Suprapubic skin (tissue), 4 donors: ENCODE measurements around the gene TCF7L2. TPM values are rescaled to one million over a fixed set of nuclear protein-coding genes. Genes with fewer than 3 reads are reported as not detected.

Experiments used
- DNase-seq, 2 donors: peaks; one replicate each; pipeline ENCODE4 v3.0.0-alpha.2; 2019; ENCODE audit warnings: low spot score in 2 of 2
- H3K27ac ChIP-seq: fragments of 200-600 bp; sonication (generic); one replicate; pipeline ENCODE4 v1.5.1; 2019
- H3K27me3 ChIP-seq: fragments of 200-600 bp; sonication (generic); one replicate; pipeline ENCODE4 v1.5.1; 2019
- H3K36me3 ChIP-seq: fragments of 200-600 bp; sonication (generic); one replicate; pipeline ENCODE4 v1.5.1; 2019
- H3K4me1 ChIP-seq: fragments of 200-600 bp; sonication (generic); one replicate; pipeline ENCODE4 v1.5.1; 2019
- H3K4me3 ChIP-seq: fragments of 200-600 bp; sonication (generic); one replicate; pipeline ENCODE4 v1.5.1; 2019; ENCODE audit warnings: mild to moderate bottlenecking
- H3K9me3 ChIP-seq: fragments of 200-600 bp; sonication (generic); one replicate; pipeline ENCODE4 v1.5.1; 2019
- CTCF ChIP-seq, 2 donors: fragments of 200-600 bp in 1 of 2; fragments of 450-650 bp in 1 of 2; sonication (generic) in 1 of 2; IDR thresholded peaks; one replicate each; pipeline ENCODE4 v1.5.1; 2016 to 2019; ENCODE audit warnings: antibody characterized with exemption in 2 of 2, mild to moderate bottlenecking in 1 of 2, moderate library complexity in 1 of 2
- EP300 ChIP-seq: sonication (generic); formaldehyde crosslinking; IDR thresholded peaks from one replicate; pipeline ENCODE4 v1.6.1; 2017; ENCODE audit warnings: antibody characterized with exemption
- POLR2A ChIP-seq, 2 donors: fragments of 450-650 bp; IDR thresholded peaks; one replicate each; pipeline ENCODE4 v1.6.1; 2017; ENCODE audit warnings: antibody characterized with exemption in 2 of 2, mild to moderate bottlenecking in 2 of 2, moderate library complexity in 2 of 2
- POLR2AphosphoS5 ChIP-seq, 3 donors: sonication (generic); formaldehyde crosslinking; IDR thresholded peaks; one replicate each; pipeline ENCODE4 v1.6.1; 2017; ENCODE audit warnings: antibody characterized with exemption in 3 of 3
- WGBS: methylation state at CpG from one replicate; pipeline ENCODE4 v1.1.5; 2018; 5-methylcytosine and 5-hydroxymethylcytosine counted together
- total RNA-seq, 4 donors: library from RNA; depleted of rRNA; stranded (reverse); fragments of >200 nt; gene quantifications; one replicate each; pipeline ENCODE4 v1.1.0, GENCODE V29; 2016

The TCF7L2 gene
- total RNA-seq, 4 donors from 2014 or later: 9.9 to 23.3 (median 15.2) TPM

DNA sequence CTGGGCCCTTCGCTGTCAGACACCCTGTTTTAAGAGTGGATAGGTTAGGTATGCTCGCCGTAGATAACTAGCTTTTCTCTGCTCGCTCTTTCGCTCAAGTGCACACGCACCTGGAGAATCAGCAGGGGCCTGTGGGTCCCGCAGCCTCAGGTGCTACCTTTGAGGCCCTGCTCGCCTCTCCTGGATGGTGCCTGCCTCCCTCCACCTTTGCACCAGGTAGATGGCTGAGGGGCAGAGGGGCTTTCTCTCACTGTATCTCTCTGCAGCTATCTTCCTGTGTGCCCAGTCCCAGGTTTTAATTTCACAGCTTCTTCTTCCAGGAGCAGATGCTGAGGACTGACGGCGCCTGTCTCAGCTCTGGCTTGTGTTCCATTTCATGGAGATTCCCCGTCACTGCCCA lies 227.9 kb downstream of the TCF7L2 start:
- Histone ChIP-seq H3K27ac (no peak overlapping the region), H3K4me1 (peaks cover 4% of the 10 kb centered on the region), H3K4me3 (no peak overlapping the region), H3K27me3 (no peaks in the 10 kb centered on the region), H3K9me3 (no peaks in the 10 kb centered on the region), H3K36me3 (no peaks in the 10 kb centered on the region)
- 96% methylated on average over 11 of the region's 11 CpGs for WGBS
- TF ChIP-seq POLR2A (IDR thresholded peaks at IDR 0.05): no peak
- no peak for TF ChIP-seq EP300
- no peak for TF ChIP-seq POLR2AphosphoS5 (IDR thresholded peaks at IDR 0.05)
- TF ChIP-seq CTCF (IDR thresholded peaks at IDR 0.05): no peak
- no peak for DNase-seq

DNA sequence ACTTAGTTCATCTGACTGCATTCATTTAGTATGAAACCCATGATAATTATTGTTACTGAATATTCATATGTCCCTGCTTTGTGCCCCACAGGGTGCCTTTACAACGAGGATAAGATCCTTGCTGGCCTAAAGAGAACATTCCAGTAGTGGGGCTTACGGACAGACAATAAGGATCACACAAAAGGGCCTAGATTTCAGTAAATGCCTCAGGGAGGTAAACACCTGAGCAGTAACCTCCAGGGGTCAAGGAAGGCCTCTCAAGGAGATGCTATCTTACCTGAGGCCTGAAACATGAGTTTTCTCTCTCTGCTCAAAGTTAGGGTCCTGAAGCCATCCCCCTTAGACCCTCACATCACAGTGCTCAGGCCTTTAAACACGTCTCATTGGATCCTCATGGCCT lies 228.7 kb downstream of the TCF7L2 start:
- DNase-seq: no peak
- no peak for TF ChIP-seq EP300
- no peak for TF ChIP-seq POLR2A (IDR thresholded peaks at IDR 0.05)
- TF ChIP-seq POLR2AphosphoS5 (IDR thresholded peaks at IDR 0.05): no peak
- no peak for TF ChIP-seq CTCF (IDR thresholded peaks at IDR 0.05)
- H3K9me3 ChIP-seq: no peaks in the 10 kb centered on the region
- no peak overlapping the region for H3K27ac ChIP-seq
- peaks cover 4% of the 10 kb centered on the region for H3K4me1 ChIP-seq
- H3K27me3 ChIP-seq: no peaks in the 10 kb centered on the region
- H3K4me3 ChIP-seq: no peak overlapping the region
- WGBS: 85% methylated on average over 3 of the region's 3 CpGs
- no peaks in the 10 kb centered on the region for H3K36me3 ChIP-seq

GRCh38 chr10:113179265-113179664 lies 229.2 kb downstream of the TCF7L2 start:
- Histone ChIP-seq H3K4me1 (peaks cover 4% of the 10 kb centered on the region), H3K36me3 (no peaks in the 10 kb centered on the region), H3K4me3 (no peak overlapping the region), H3K27me3 (no peaks in the 10 kb centered on the region), H3K9me3 (no peaks in the 10 kb centered on the region), H3K27ac (no peak overlapping the region)
- DNase-seq: no peak
- 89% methylated on average over 6 of the region's 6 CpGs for WGBS
- no peak for TF ChIP-seq POLR2A (IDR thresholded peaks at IDR 0.05)
- TF ChIP-seq EP300: no peak
- TF ChIP-seq CTCF (IDR thresholded peaks at IDR 0.05): no peak
- TF ChIP-seq POLR2AphosphoS5 (IDR thresholded peaks at IDR 0.05): no peak

- Histone ChIP-seq H3K4me3 (no peak overlapping the region), H3K4me1 (peaks cover 4% of the 10 kb centered on the region), H3K27me3 (no peaks in the 10 kb centered on the region), H3K9me3 (no peaks in the 10 kb centered on the region), H3K36me3 (no peaks in the 10 kb centered on the region), H3K27ac (no peak overlapping the region)
- 93% methylated on average over 3 of the region's 3 CpGs for WGBS
- no peak for TF ChIP-seq POLR2A (IDR thresholded peaks at IDR 0.05)
- TF ChIP-seq EP300: no peak
- TF ChIP-seq CTCF (IDR thresholded peaks at IDR 0.05): no peak
- no peak for TF ChIP-seq POLR2AphosphoS5 (IDR thresholded peaks at IDR 0.05)
- no peak for DNase-seq
Observed at GRCh38 chr10:113179966-113180365, 229.9 kb downstream of the TCF7L2 start.

- Histone ChIP-seq H3K27me3 (no peaks in the 10 kb centered on the region), H3K4me1 (peaks cover 4% of the 10 kb centered on the region), H3K36me3 (no peaks in the 10 kb centered on the region), H3K4me3 (no peak overlapping the region), H3K9me3 (no peaks in the 10 kb centered on the region), H3K27ac (no peak overlapping the region)
- no peak for TF ChIP-seq CTCF (IDR thresholded peaks at IDR 0.05)
- no peak for TF ChIP-seq EP300
- no peak for TF ChIP-seq POLR2AphosphoS5 (IDR thresholded peaks at IDR 0.05)
- no peak for TF ChIP-seq POLR2A (IDR thresholded peaks at IDR 0.05)
- DNase-seq: no peak
- WGBS: 80% methylated on average over 9 of the region's 10 CpGs
Observed at GRCh38 chr10:113180401-113181154, 230.5 kb downstream of the TCF7L2 start.
